22Rv1 (cell line): ENCODE results near the gene ZNF761.

Experiments used
- CTCF ChIP-seq: fragments of 450-650 bp; IDR thresholded peaks from 2 replicates; pipeline ENCODE4 v1.5.1; 2017; ENCODE audit warnings: mild to moderate bottlenecking
- ZFX ChIP-seq: fragments of 450-650 bp; IDR thresholded peaks from 2 replicates; pipeline ENCODE4 v1.6.1; 2017; ENCODE audit warnings: antibody characterized with exemption, borderline replicate concordance

- no peak for TF ChIP-seq CTCF
- no peak for TF ChIP-seq ZFX
These were observed at the start of gene ZNF761 for GRCh38 chr19:53431399-53432087.
